HepG2 (cell line): ENCODE results near the gene OPRL1. TPM values are rescaled to one million over a fixed set of nuclear protein-coding genes. Genes with fewer than 3 reads are reported as not detected.

Source experiments
- AKAP8 ChIP-seq: sonication (generic); formaldehyde crosslinking; IDR thresholded peaks from 2 replicates; pipeline ENCODE4 v1.5.1; 2020; ENCODE audit warnings: mild to moderate bottlenecking, missing genetic modification reagents
- CEBPB ChIP-seq: IDR thresholded peaks from 2 replicates; pipeline ENCODE4 v1.6.1; 2011; ENCODE audit warnings: low read depth, low read length, improper control_type of control experiment, borderline replicate concordance
- FIP1L1 ChIP-seq: fragments of 200-400 bp; formaldehyde crosslinking; IDR thresholded peaks from 2 replicates; pipeline ENCODE4 v1.6.1; 2018; ENCODE audit warnings: low read depth, mild to moderate bottlenecking, low read length, moderate library complexity, borderline replicate concordance; ENCODE audit not compliant: insufficient read depth
- GTF2F1 ChIP-seq: fragments of 150-350 bp; IDR thresholded peaks from 2 replicates; pipeline ENCODE4 v1.6.1; 2014; ENCODE audit warnings: low read length
- HMG20B ChIP-seq: conservative IDR thresholded peaks from 2 replicates; pipeline ENCODE4 v1.6.1; 2016; ENCODE audit warnings: missing genetic modification reagents, missing compliant biosample characterization
- HOXA9 ChIP-seq: sonication (generic); formaldehyde crosslinking; IDR thresholded peaks from 2 replicates; pipeline ENCODE4 v1.8.1; 2022; ENCODE audit warnings: missing genetic modification reagents, mild to moderate bottlenecking, moderate library complexity, borderline replicate concordance
- IRF9 ChIP-seq: sonication (generic); formaldehyde crosslinking; IDR thresholded peaks from 2 replicates; pipeline ENCODE4 v1.8.0; 2022; ENCODE audit warnings: missing genetic modification reagents, mild to moderate bottlenecking, borderline replicate concordance
- KLF6 ChIP-seq: IDR thresholded peaks from 2 replicates; pipeline ENCODE4 v1.8.0; 2016; ENCODE audit warnings: missing biosample characterization, missing genetic modification reagents
- NCOR1 ChIP-seq: fragments of 200-600 bp; sonication (generic); IDR thresholded peaks from 2 replicates; pipeline ENCODE4 v1.7.0; 2017; ENCODE audit warnings: antibody characterized with exemption, low read length, borderline replicate concordance
- TCF7L2 ChIP-seq: IDR thresholded peaks from 2 replicates; pipeline ENCODE4 v1.6.1; 2011; ENCODE audit warnings: mild to moderate bottlenecking, low read depth, low read length, moderate library complexity
- THAP7 ChIP-seq: sonication (generic); formaldehyde crosslinking; IDR thresholded peaks from 2 replicates; pipeline ENCODE4 v1.8.1; 2023; ENCODE audit warnings: mild to moderate bottlenecking, missing genetic modification reagents
- YEATS4 ChIP-seq: sonication (generic); formaldehyde crosslinking; IDR thresholded peaks from 2 replicates; pipeline ENCODE4 v1.4.0; 2020; ENCODE audit warnings: missing genetic modification reagents, borderline replicate concordance
- YY1 ChIP-seq: IDR thresholded peaks from 2 replicates; pipeline ENCODE4 v1.6.1; 2011; ENCODE audit warnings: low read length, low read depth, moderate library complexity, mild to moderate bottlenecking; ENCODE audit not compliant: insufficient read depth, insufficient replicate concordance
- ZNF274 ChIP-seq: sonication (generic); formaldehyde crosslinking; IDR thresholded peaks from 2 replicates; pipeline ENCODE4 v1.5.1; 2020; ENCODE audit warnings: mild to moderate bottlenecking, missing genetic modification reagents
- ZNF563 ChIP-seq: sonication (generic); formaldehyde crosslinking; IDR thresholded peaks from 2 replicates; pipeline ENCODE4 v1.8.0; 2022; ENCODE audit warnings: mild to moderate bottlenecking, moderate library complexity, missing genetic modification reagents
- ZNF614 ChIP-seq: IDR thresholded peaks from 2 replicates; pipeline ENCODE4 v1.6.1; 2018; ENCODE audit warnings: missing biosample characterization, missing genetic modification reagents, inconsistent platforms, borderline replicate concordance
- ZNF878 ChIP-seq: sonication (generic); formaldehyde crosslinking; IDR thresholded peaks from 2 replicates; pipeline ENCODE4 v1.8.1; 2023; ENCODE audit warnings: mild to moderate bottlenecking, missing genetic modification reagents, moderate library complexity
- polyA plus RNA-seq, 8 experiments: library from polyadenylated mRNA; depleted of rRNA in 3 of 8; stranded (reverse) in 7 of 8; unstranded in 1 of 8; fragments of >200 nt; fragmentation: Illumina TruSeq in 4 of 8; extraction: Trizol in 4 of 8; gene quantifications; 2 replicates each; pipeline versions ENCODE4 v1.2.1 to v1.2.3, GENCODE V29; 2011 to 2016; ENCODE audit warnings: low read depth in 4 of 8, missing spikeins in 1 of 8, mixed read lengths in 1 of 8; ENCODE audit not compliant: insufficient read depth in 1 of 8
- total RNA-seq, 5 experiments: library from RNA; depleted of rRNA; stranded (reverse); fragments of >200 nt; fragmentation: Illumina TruSeq; extraction: Trizol; gene quantifications; 2 replicates each; pipeline ENCODE4 v1.2.3, GENCODE V29; 2016; ENCODE audit warnings: low read depth in 1 of 5
- TF ChIP-seq, protein P1 (sequence below): sonication (generic); formaldehyde crosslinking; IDR thresholded peaks from 2 replicates; pipeline ENCODE4 v1.4.0; 2020; ENCODE audit warnings: missing genetic modification reagents, mild to moderate bottlenecking, borderline replicate concordance
- TF ChIP-seq, protein P2 (sequence below): sonication (generic); formaldehyde crosslinking; IDR thresholded peaks from 2 replicates; pipeline ENCODE4 v1.4.0; 2020; ENCODE audit warnings: missing genetic modification reagents, mild to moderate bottlenecking, borderline replicate concordance
- TF ChIP-seq, protein P3 (sequence below): sonication (generic); formaldehyde crosslinking; IDR thresholded peaks from 2 replicates; pipeline ENCODE4 v1.9.0; 2022; ENCODE audit warnings: low read depth, missing genetic modification reagents

Gene OPRL1
- total and polyA plus RNA-seq, 2 of the 13 experiments (the other 11 are each of a cell fraction or from before 2014, with no cell fraction given): 0.35 to 0.71 TPM

DNA sequence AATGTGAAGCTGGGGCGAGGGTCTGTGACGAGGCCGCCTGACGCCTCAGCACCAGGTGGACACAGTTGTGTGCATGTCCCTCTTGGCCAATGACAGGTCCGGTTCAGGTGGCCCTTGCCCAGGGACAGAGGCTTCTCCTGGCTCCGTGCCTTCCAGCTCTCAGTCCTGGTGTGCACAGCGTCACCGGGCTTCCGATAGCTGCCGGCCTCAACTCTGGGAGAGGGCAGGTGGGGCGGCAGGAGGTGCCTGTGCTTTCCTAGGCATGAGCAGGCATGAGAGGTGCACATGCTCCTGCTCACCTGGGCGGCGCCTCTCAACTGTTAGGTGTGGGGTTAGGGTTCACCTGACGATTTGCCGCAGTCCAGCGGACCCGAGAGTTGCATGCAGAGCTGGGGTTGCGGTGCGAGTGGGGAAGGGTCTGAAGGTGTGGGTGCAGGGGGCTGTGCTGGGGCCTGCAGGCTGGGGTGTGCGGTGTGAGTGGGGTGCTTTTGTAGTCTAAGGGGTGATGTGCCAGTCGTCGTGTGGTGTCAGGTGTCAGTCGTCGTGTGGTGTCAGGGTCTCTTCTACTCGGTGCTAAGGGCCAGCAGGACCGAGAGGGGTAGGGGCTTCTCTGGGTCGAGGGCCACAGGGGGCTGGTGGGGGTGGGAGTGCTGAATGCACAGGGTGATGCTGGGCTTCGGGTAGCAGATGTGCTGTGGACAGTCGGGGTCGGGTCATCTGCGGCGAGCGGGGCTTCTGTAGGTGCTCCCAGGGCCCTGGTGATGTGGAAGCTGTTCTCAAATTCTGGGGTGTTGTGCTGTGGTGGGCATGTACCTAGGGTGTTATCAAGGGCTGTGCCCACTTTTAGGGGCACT lies 26.7 kb upstream of the OPRL1 start (continued):
- TF ChIP-seq, protein P1, sequence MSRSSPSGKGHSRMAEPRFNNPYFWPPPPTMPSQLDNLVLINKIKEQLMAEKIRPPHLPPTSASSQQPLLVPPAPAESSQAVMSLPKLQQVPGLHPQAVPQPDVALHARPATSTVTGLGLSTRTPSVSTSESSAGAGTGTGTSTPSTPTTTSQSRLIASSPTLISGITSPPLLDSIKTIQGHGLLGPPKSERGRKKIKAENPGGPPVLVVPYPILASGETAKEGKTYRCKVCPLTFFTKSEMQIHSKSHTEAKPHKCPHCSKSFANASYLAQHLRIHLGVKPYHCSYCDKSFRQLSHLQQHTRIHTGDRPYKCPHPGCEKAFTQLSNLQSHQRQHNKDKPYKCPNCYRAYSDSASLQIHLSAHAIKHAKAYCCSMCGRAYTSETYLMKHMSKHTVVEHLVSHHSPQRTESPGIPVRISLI (CRISPR knock-in tag): 0 out of 2 replicates have a peak, but pooled peaks have one; percentile 20
- peak; percentile 59; the same call in 1 of the 2 replicates for TF ChIP-seq HMG20B (CRISPR knock-in tag)
- TF ChIP-seq THAP7 (CRISPR knock-in tag): peak; percentile 96; the same call in 1 of the 2 replicates
- TF ChIP-seq ZNF614 (CRISPR knock-in tag): peak; percentile 47; the same call in 1 of the 2 replicates
- no peak for TF ChIP-seq FIP1L1
- no peak for TF ChIP-seq YY1
- peak; percentile 63; the same call in 1 of the 2 replicates for TF ChIP-seq AKAP8 (CRISPR knock-in tag)
- TF ChIP-seq ZNF878 (CRISPR knock-in tag): no peak
- TF ChIP-seq NCOR1: no peak
- TF ChIP-seq, protein P2, sequence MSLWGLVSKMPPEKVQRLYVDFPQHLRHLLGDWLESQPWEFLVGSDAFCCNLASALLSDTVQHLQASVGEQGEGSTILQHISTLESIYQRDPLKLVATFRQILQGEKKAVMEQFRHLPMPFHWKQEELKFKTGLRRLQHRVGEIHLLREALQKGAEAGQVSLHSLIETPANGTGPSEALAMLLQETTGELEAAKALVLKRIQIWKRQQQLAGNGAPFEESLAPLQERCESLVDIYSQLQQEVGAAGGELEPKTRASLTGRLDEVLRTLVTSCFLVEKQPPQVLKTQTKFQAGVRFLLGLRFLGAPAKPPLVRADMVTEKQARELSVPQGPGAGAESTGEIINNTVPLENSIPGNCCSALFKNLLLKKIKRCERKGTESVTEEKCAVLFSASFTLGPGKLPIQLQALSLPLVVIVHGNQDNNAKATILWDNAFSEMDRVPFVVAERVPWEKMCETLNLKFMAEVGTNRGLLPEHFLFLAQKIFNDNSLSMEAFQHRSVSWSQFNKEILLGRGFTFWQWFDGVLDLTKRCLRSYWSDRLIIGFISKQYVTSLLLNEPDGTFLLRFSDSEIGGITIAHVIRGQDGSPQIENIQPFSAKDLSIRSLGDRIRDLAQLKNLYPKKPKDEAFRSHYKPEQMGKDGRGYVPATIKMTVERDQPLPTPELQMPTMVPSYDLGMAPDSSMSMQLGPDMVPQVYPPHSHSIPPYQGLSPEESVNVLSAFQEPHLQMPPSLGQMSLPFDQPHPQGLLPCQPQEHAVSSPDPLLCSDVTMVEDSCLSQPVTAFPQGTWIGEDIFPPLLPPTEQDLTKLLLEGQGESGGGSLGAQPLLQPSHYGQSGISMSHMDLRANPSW (CRISPR knock-in tag): no peak; the same call in 1 of the 2 replicates
- TF ChIP-seq HOXA9 (CRISPR knock-in tag): peak; percentile 90
- no peak for TF ChIP-seq KLF6 (CRISPR knock-in tag)
- TF ChIP-seq, protein P3, sequence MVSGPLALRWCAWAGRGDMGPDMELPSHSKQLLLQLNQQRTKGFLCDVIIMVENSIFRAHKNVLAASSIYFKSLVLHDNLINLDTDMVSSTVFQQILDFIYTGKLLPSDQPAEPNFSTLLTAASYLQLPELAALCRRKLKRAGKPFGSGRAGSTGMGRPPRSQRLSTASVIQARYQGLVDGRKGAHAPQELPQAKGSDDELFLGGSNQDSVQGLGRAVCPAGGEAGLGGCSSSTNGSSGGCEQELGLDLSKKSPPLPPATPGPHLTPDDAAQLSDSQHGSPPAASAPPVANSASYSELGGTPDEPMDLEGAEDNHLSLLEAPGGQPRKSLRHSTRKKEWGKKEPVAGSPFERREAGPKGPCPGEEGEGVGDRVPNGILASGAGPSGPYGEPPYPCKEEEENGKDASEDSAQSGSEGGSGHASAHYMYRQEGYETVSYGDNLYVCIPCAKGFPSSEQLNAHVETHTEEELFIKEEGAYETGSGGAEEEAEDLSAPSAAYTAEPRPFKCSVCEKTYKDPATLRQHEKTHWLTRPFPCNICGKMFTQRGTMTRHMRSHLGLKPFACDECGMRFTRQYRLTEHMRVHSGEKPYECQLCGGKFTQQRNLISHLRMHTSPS (CRISPR knock-in tag): peak; percentile 89
- no peak for TF ChIP-seq CEBPB
- no peak for TF ChIP-seq GTF2F1
- no peak for TF ChIP-seq TCF7L2
- no peak; the same call in 1 of the 2 replicates for TF ChIP-seq YEATS4 (CRISPR knock-in tag)
- 0 out of 2 replicates have a peak, but pooled peaks have one; percentile 55 for TF ChIP-seq ZNF274 (CRISPR knock-in tag)
- TF ChIP-seq IRF9 (CRISPR knock-in tag): peak; percentile 87; the same call in 1 of the 2 replicates
- TF ChIP-seq ZNF563: peak; percentile 78; the same call in 1 of the 2 replicates
